OCI-LY3 (cell line): ENCODE results near the gene PPP2R5A.

Experiments
- H2AFZ ChIP-seq: fragments of 200-600, 300-600 bp; shearing (Covaris generic); 2 replicates; pipeline ENCODE4 v1.6.0; 2014; ENCODE audit warnings: antibody characterized with exemption, low read depth, low read length
- H3K27ac ChIP-seq: fragments of 200-600, 300-600 bp; sonication (generic); 2 replicates; pipeline ENCODE4 v1.5.1; 2014; ENCODE audit warnings: mild to moderate bottlenecking, low read length, moderate library complexity, mixed read lengths
- H3K27me3 ChIP-seq: fragments of 200-600, 300-600 bp; sonication (generic); 2 replicates; pipeline ENCODE4 v1.6.1; 2014; ENCODE audit warnings: low read depth, low read length, mixed read lengths
- H3K36me3 ChIP-seq: fragments of 200-600, 300-600 bp; sonication (generic); replicated peaks from 2 replicates; pipeline ENCODE3; 2014; ENCODE audit warnings: low read depth, low read length, mixed read lengths
- H3K4me1 ChIP-seq: fragments of 300-600, 200-600 bp; sonication (generic); 2 replicates; pipeline ENCODE4 v1.6.1; 2014; ENCODE audit warnings: low read length, mixed read lengths
- H3K4me2 ChIP-seq: fragments of 200-600, 300-600 bp; sonication (generic); 2 replicates; pipeline ENCODE4 v1.6.1; 2014; ENCODE audit warnings: low read length, mixed read lengths
- H3K4me3 ChIP-seq: fragments of 300-600, 200-600 bp; sonication (generic); 2 replicates; pipeline ENCODE4 v1.5.1; 2014; ENCODE audit warnings: antibody characterized with exemption, mild to moderate bottlenecking, low read length, moderate library complexity
- H3K79me2 ChIP-seq: fragments of 300-600, 200-600 bp; shearing (Covaris generic); 2 replicates; pipeline ENCODE4 v1.6.1; 2014; ENCODE audit warnings: mild to moderate bottlenecking, low read length, mixed read lengths
- H3K9ac ChIP-seq: fragments of 300-600, 200-600 bp; shearing (Covaris generic); 2 replicates; pipeline ENCODE4 v1.6.0; 2014; ENCODE audit warnings: mild to moderate bottlenecking, low read length, moderate library complexity
- H3K9me3 ChIP-seq: fragments of 200-600, 300-600 bp; shearing (Covaris generic); 2 replicates; pipeline ENCODE4 v1.6.1; 2014; ENCODE audit warnings: low read length, mixed read lengths; ENCODE audit not compliant: insufficient read depth
- H4K20me1 ChIP-seq: fragments of 200-600, 300-600 bp; sonication (generic); 2 replicates; pipeline ENCODE4 v1.6.1; 2016; ENCODE audit warnings: low read length, mixed read lengths; ENCODE audit not compliant: insufficient read depth
- EZH2phosphoT487 ChIP-seq: fragments of 200-600 bp; shearing (Covaris generic); IDR thresholded peaks from 2 replicates; pipeline ENCODE4 v1.6.1; 2018; ENCODE audit warnings: antibody characterized with exemption, mixed run types, low read depth
- TF ChIP-seq, protein P1 (sequence below): fragments of 200-600, 300-600 bp; sonication (generic); IDR thresholded peaks from 2 replicates; pipeline ENCODE4 v1.5.1; 2014; ENCODE audit warnings: antibody characterized with exemption, low read length, low read depth

The PPP2R5A gene

DNA sequence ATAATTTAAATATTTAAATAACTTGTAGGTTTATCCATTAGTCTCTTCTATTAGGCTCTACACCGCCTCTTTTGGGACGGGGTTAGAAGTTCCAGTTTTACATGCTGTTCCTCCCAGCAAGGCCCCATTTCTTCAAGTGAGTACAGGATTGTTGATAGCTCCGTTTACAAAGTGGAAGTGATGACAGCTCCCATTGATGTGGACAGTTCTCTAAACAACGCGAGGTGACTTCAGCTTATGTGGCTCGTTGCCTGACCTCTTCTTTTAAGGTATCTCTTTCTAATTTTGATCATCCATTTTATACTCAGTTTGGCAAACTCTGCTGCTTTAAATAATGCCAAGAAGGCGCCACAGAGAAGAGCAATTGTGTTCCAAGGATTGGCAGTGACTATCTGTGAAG, 79.8 kb downstream of the PPP2R5A start:
- peaks cover 3% of the 10 kb centered on the region; the same call in 1 of the 2 replicates for H3K79me2 ChIP-seq
- H2AFZ ChIP-seq = no peak overlapping the region
- H3K4me1 ChIP-seq = 0 out of 2 replicates have a peak, but pooled peaks cover 2% of the 10 kb centered on the region
- H3K9ac ChIP-seq = no peak overlapping the region
- H4K20me1 ChIP-seq = no peaks in the 10 kb centered on the region
- no peak overlapping the region for H3K4me2 ChIP-seq
- no peak for TF ChIP-seq EZH2phosphoT487
- TF ChIP-seq, protein P1, sequence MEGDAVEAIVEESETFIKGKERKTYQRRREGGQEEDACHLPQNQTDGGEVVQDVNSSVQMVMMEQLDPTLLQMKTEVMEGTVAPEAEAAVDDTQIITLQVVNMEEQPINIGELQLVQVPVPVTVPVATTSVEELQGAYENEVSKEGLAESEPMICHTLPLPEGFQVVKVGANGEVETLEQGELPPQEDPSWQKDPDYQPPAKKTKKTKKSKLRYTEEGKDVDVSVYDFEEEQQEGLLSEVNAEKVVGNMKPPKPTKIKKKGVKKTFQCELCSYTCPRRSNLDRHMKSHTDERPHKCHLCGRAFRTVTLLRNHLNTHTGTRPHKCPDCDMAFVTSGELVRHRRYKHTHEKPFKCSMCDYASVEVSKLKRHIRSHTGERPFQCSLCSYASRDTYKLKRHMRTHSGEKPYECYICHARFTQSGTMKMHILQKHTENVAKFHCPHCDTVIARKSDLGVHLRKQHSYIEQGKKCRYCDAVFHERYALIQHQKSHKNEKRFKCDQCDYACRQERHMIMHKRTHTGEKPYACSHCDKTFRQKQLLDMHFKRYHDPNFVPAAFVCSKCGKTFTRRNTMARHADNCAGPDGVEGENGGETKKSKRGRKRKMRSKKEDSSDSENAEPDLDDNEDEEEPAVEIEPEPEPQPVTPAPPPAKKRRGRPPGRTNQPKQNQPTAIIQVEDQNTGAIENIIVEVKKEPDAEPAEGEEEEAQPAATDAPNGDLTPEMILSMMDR = no peak
- no peak overlapping the region for H3K4me3 ChIP-seq
- no peak overlapping the region for H3K27ac ChIP-seq
- peaks cover 3% of the 10 kb centered on the region; the same call in 1 of the 2 replicates for H3K9me3 ChIP-seq
- H3K27me3 ChIP-seq = no peaks in the 10 kb centered on the region
- H3K36me3 ChIP-seq = peaks cover 72% of the 10 kb centered on the region

DNA sequence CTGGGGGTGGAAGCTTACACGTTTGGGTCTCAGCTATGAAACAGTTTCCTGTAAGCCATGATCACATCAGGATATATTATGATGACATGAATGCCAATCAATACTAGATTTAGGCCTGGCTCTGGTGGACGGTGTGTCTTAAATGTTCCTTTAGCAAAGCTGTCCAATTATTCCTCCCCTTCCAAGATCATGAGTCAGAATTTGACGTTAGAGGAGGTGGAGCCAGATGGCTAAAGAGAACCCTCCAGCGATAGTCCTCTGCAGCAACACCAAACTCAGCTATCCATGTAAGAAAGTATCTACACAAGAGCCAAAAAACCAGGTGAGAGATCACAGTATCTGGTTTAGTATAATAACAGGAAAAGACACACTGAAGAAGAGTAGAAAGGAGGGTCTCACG, 81.7 kb downstream of the PPP2R5A start:
- Histone ChIP-seq H3K4me3 (no peak overlapping the region), H3K36me3 (peaks cover 68% of the 10 kb centered on the region), H3K9me3 (peaks cover 3% of the 10 kb centered on the region; the same call in 1 of the 2 replicates), H3K27ac (no peak overlapping the region), H4K20me1 (no peaks in the 10 kb centered on the region), H3K9ac (no peak overlapping the region), H3K27me3 (no peaks in the 10 kb centered on the region), H3K4me2 (no peak overlapping the region), H3K4me1 (0 out of 2 replicates have a peak, but pooled peaks cover 2% of the 10 kb centered on the region), H2AFZ (no peak overlapping the region), H3K79me2 (peaks cover 3% of the 10 kb centered on the region; the same call in 1 of the 2 replicates)
- TF ChIP-seq, protein P1 = no peak
- TF ChIP-seq EZH2phosphoT487 = no peak

DNA sequence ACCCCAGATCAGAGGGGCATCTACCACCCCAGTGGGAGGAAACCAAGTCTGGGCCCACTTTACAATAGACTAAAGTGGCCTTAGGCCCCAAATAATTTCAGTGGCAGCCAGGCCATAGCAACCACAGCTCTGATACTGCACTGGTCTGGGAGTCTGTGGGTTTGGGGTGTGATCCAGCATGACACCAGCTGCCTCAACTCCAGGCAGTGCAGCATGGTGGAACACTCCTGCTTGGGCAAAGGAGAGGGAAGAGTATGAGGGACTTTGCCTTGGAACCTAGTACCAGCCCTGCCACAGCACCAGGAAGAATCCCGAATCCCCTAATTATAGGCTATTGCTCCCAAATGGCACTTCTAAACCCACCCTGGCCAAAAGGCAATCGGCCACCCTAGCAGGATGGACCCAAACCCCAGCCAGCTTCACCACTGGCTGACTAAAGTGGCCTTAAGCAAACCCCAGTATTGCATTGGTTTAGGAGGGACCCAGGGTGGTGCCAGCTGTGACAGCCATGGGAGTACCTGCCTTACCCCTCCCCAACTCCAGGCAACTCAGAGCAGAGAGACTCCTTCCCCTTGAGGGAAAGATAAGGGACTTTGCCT, 82.4 kb downstream of the PPP2R5A start:
- H3K9me3 ChIP-seq = peaks cover 3% of the 10 kb centered on the region; the same call in 1 of the 2 replicates
- 0 out of 2 replicates have a peak, but pooled peaks cover 2% of the 10 kb centered on the region for H3K4me1 ChIP-seq
- no peak for TF ChIP-seq EZH2phosphoT487
- TF ChIP-seq, protein P1 = no peak
- H3K79me2 ChIP-seq = peaks cover 3% of the 10 kb centered on the region; the same call in 1 of the 2 replicates
- H3K36me3 ChIP-seq = peaks cover 68% of the 10 kb centered on the region
- H3K9ac ChIP-seq = no peak overlapping the region
- H3K27ac ChIP-seq = no peak overlapping the region
- H3K4me2 ChIP-seq = no peak overlapping the region
- H2AFZ ChIP-seq = no peak overlapping the region
- H4K20me1 ChIP-seq = no peaks in the 10 kb centered on the region
- no peaks in the 10 kb centered on the region for H3K27me3 ChIP-seq
- H3K4me3 ChIP-seq = no peak overlapping the region

DNA sequence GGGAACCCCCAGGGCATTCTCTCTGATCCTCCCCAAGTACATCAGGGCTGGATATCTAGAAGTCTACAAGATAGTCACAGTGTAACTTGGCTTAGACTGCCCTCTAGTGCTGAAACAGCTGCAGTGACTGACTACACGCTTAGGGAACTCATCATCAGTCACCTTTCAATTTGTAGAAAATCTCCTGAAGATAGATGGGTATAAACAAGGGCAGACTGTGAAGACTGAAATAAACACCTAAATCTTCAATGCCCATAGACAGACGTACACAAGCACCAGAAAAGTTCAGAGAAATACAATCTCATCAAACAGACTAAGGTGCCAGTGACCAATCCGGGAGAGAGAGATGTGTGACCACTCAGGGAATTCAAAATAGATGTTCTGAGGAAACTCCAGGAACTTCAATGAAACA, 82.9 kb downstream of the PPP2R5A start:
- H3K27me3 ChIP-seq = no peaks in the 10 kb centered on the region
- H2AFZ ChIP-seq = no peak overlapping the region
- H3K9ac ChIP-seq = no peak overlapping the region
- H3K79me2 ChIP-seq = peaks cover 3% of the 10 kb centered on the region; the same call in 1 of the 2 replicates
- H4K20me1 ChIP-seq = no peaks in the 10 kb centered on the region
- peaks cover 70% of the 10 kb centered on the region for H3K36me3 ChIP-seq
- H3K9me3 ChIP-seq = peaks cover 3% of the 10 kb centered on the region; the same call in 1 of the 2 replicates
- no peak overlapping the region for H3K4me3 ChIP-seq
- no peak overlapping the region for H3K4me2 ChIP-seq
- TF ChIP-seq, protein P1 = peak; percentile 91
- no peak for TF ChIP-seq EZH2phosphoT487
- H3K27ac ChIP-seq = no peak overlapping the region
- 0 out of 2 replicates have a peak, but pooled peaks cover 2% of the 10 kb centered on the region for H3K4me1 ChIP-seq
